DMS53 treated with DMSO at 0.1 percent for 48 hours (cell line): ENCODE results near the gene GALNT2.

Source experiments
- DNase-seq: peaks from one replicate; lab custom pipeline; 2025; ENCODE audit not compliant: unreplicated experiment; lab: John Stamatoyannopoulos, UW

Gene GALNT2

GRCh38 chr1:230050973-230051735 lies 15.9 kb upstream of the GALNT2 start:
- DNase-seq, result no peak

GRCh38 chr1:230052018-230052417 lies 15.0 kb upstream of the GALNT2 start:
- DNase-seq, result no peak

DNA sequence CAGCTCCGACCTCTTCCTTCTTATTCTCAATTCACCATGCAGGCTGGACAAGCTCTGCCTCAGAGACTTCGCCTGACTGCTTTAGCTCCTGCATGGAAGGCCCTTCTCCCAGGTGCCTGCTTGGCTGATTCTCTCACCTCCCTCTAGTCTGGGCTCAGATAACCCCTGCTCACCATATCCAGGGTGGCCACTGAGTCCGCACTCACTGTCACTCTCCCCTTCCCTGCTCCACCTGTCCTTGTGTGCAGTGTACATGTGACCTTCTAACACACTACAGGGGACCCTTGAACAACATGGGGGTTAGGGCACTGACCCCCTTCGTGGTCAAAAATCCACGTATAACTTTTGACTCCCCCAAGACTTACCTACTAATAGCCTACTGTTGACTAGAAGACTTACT lies 14.4 kb upstream of the GALNT2 start:
- DNase-seq, result no peak

- DNase-seq, result no peak
Measured at GRCh38 chr1:230054092-230054749, 12.8 kb upstream of the GALNT2 start.

DNA sequence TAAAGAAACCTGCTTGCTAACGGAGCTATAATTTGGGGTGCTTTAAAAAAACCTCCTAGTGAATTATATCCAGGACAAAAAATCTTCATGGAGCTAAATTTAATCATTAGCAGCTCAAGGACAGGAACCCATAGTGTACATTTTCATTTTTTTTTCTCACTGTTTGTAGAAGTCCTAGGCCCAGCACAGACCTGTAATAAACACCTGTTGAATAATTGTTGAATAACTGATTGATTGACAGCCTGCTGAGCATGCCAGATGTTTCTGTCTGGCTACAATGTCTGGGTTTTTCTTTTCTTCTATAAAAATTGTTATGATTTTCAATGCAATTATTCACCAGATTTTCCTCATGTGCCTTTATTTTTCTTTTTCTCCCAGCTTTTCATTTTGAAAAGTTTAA lies 10.9 kb upstream of the GALNT2 start:
- no peak for DNase-seq

DNA sequence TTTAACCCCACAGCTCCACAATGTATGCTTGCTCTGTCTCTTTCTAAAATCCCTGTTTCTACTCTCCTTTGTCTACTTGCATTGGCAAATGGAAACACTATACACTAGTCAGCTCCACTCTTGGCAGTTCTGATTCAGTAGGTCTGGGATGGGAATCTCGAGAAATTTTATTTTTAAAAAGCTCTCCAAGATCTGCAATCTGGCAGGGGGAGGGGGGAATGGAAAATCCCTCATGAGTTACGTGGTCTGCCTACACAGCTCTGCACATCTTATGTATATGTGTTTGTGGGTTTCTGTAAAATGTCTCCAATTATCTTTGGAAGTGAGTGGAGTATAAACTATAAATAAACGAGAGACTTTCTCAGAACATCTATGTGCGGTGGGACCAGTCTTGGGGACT lies 9.9 kb upstream of the GALNT2 start:
- DNase-seq, result no peak

- no peak for DNase-seq
Measured at GRCh38 chr1:230057681-230058565, 9.1 kb upstream of the GALNT2 start.

DNA sequence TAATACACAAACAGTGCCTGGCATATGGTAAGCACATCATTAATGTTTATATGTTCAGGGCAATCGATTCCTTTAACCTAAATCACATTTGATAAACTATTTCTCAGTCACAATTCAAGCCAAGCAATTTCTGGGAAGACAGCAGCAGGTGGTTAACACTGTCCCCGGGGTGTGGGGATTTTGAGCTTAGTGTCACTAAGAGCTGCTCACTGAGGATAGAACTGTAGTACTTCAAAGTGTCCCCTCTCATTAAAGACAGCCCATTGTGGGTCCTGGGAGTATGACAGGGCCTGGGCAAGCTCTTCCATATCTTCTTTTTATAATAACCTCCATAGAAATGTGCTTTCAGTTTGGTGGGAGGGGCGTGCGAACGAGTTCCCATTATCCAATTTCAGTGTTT lies 8.4 kb upstream of the GALNT2 start:
- DNase-seq, result no peak

- no peak for DNase-seq
Measured at GRCh38 chr1:230061801-230062200, 5.2 kb upstream of the GALNT2 start.

DNA sequence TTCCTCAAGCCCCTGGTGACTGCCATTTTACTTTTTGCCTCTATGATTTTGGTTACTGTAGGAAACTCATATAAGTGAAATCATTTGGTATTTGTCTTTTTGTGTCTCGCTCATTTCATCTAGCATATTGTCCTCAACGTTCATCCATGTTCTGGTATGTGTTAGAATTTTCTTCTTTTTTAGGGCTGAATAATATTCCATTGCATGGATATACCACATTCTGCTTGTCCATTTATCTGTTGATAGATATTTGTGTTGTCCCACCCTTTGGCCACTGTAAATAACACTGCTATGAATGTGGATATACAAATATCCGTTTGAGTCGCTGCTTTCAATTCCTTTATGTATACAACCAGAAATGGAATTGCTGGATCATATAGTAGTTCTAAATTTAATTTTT lies 4.5 kb upstream of the GALNT2 start:
- no peak for DNase-seq

DNA sequence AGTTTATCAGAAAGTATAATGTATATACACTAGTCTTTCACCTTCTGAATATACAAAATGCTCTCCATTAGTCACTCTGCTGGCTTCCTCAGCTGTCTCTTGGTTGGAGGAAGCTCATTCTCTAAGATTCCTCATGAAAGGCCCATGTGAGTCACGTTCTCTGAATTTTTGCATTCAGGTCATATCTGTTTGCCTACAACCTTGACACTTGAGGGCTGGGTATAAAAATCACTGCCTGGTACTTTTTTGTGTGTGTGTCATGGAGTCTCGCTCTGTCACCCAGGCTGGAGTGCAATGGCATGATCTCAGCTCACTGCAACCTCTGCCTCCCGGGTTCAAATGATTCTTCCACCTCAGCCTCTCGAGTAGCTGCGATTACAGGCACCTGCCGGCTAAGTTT lies 2.8 kb upstream of the GALNT2 start:
- DNase-seq, result no peak

GRCh38 chr1:230065161-230065560 lies 1.9 kb upstream of the GALNT2 start:
- DNase-seq, result no peak

DNA sequence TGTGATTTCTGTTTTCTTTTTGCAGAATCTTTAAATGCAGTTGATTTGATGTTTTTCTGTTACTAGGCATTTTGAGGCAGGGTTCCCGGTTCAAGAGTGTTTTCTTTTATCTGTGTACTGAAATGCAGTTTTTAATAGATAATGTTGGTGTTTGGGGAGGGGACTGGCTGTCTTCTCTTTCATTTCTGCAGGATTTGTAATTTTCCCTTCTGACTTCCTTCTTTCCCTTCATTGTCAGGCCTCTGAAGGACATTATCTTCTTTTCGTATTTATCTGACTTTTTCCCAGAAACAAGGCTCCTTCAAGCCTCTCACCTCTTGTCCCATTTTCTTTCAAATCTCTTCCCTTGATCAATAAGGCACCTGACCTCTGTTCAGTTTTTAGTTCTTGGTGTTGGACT lies 1.5 kb upstream of the GALNT2 start:
- DNase-seq, result no peak

GRCh38 chr1:230066031-230066430 lies 1.0 kb upstream of the GALNT2 start:
- DNase-seq, result no peak

- no peak for DNase-seq
Measured at GRCh38 chr1:230067419-230067870, 407 bp downstream of the GALNT2 start.

GRCh38 chr1:230067871-230068620 lies 1.0 kb downstream of the GALNT2 start:
- DNase-seq, result no peak

DNA sequence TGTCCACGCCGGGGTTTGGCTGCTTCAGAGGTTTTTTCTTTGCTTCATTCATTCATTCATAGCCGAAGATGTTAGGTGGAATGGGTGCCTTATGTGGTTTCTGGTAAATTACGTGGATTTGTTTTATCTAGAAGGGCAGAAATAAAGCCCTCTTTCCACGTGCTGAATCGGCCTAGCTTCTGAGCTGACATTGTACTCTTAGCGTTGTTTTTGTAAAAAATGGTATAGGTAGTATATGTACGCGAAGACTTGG lies 1.5 kb downstream of the GALNT2 start:
- DNase-seq, result no peak

DNA sequence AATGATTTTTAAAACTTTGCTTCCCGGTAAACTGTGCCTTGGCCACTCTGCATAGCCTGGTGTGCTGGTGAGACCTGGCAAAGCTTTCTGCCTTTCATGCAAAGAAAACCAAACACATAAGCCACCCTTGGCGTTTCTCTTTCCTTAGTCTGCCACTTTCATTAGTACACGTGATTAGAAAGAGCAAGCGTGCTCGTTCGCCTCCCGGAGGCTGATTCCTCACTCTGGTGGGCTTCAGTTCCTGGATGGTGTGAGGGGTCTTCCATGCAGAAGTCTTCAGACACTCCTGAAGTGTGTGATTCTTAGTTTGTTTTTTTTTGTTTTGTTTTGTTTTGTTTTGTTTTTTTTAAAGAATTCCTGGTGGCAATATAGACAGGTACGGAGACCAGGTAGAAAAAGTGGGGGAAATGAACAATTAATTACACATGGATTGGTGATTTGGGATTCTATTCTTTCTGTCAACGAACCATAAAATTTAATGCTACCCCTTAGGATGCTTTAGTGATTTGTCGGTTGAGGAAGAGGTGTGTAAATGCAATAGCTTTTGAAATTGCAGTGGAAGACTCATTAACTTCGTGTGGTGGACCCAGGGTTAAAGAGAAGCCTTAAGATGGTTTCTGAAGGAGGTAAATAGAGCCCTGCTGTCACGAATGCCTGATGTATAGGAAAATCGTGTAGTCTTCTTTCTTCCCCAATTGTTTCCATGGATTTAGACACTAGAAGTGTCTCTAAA lies 2.1 kb downstream of the GALNT2 start:
- DNase-seq, result no peak

DNA sequence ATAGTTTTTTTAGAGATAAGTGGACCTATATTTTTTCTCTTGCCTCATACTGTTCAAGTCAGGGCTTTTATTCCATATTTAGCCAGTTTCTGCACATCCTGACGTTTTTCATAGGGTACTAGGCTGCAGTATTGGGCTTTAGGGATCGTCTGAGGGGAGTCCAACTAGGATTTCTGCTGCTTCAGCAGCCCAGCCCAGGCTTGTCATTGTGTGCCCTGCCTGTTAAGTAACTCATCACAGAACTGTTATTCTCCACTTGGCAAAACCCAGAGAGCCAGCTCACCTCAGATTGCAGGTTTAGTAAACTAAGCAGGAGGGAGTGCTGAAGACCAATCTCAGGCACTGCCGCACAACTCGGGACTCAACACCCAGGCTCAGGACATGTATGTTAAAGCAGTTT lies 2.8 kb downstream of the GALNT2 start:
- no peak for DNase-seq

DNA sequence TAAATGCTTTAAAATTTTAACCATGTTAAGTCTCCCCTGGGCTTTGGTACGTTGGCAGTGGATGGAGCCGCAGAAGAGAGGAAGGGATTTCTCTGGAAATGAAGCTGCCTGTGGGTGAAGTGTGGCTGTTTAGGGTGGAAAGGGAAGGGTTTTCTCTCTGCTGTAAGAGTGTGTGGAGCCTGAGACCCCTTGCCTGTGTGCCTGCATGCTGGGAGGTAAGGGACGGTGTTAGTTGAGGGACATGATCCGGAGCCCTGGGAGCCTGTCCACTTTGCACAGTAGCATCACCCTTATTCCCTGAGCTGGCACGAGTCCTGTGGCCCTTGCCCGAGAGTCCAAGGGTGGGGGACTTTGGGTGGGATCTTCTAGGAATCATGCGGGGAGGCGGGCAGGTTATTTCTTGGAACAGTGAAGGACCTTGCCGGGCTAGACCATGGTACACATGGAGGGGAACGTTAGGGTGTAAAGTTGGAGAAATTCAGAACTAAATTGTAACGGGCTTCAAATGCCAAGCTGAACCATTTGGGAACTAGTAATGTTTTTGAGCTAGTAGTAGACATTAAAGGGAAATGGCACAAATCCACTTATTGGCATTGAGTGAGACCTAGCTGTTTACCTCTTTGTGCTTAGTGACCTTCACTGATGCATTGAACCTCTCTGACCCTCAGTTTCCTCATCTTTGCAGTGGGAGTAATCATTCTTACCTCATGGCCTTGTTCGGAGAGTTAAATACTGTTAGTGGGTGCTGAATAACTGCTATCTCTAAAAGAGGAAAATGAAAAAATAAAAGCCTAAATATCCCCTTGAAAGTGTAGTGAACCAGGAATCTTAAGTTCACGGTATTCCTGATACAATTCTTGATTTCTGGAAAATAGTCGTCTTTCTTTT lies 3.5 kb downstream of the GALNT2 start:
- no peak for DNase-seq
